Esophagus squamous epithelium (tissue), 4 donors: Measurements from ENCODE around the gene ROPN1L.

ENCODE experiments used
- CTCF ChIP-seq, 6 experiments: fragments of 450-650 bp in 4 of 6; fragments of 200-600 bp in 2 of 6; sonication (generic) in 2 of 6; IDR thresholded peaks; one replicate each; pipeline ENCODE4 v1.5.1; 2016 to 2019; ENCODE audit warnings: antibody characterized with exemption in 6 of 6, mild to moderate bottlenecking in 4 of 6, moderate library complexity in 4 of 6
- POLR2A ChIP-seq, 4 donors: fragments of 450-650 bp; IDR thresholded peaks; one replicate each; pipeline ENCODE4 v1.6.1; 2017; ENCODE audit warnings: antibody characterized with exemption in 4 of 4, mild to moderate bottlenecking in 4 of 4, moderate library complexity in 3 of 4

- TF ChIP-seq CTCF (IDR thresholded peaks at IDR 0.05) (no peak), POLR2A (IDR thresholded peaks at IDR 0.05) (no peak)
Observed at GRCh38 chr5:10477943-10478342, 36.3 kb downstream of the ROPN1L start.
